Panc1 (cell line): ENCODE measurements around the gene EIF1.

ENCODE experiments used
- CTCF ChIP-seq: fragments of 450-650 bp; IDR thresholded peaks from 2 replicates; pipeline ENCODE4 v1.5.1; 2017; ENCODE audit warnings: mild to moderate bottlenecking
- POLR2AphosphoS5 ChIP-seq: IDR thresholded peaks from 2 replicates; pipeline ENCODE4 v1.6.1; 2012; ENCODE audit warnings: mild to moderate bottlenecking, low read depth, low read length, moderate library complexity

DNA sequence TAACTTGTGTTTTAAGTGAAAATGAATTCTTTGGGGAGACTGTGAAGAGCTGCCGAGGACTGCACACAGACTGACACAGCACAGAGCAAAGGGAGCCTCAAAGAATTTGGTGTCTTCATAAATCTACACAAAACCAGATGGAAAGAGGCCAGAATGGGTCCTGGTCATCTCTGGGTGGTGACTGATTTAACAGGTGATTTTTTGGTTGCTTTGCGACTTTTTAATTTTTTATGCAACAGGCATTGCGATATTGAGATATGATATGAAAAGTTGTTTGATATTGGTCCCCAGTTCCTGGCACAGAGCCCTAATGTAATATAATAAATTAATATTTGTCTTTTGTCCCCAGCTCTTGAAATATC is 12.6 kb upstream of the EIF1 start:
- no peak for TF ChIP-seq CTCF
- no peak for TF ChIP-seq POLR2AphosphoS5
